ENCODE measurements around the gene PER2. TPM values are rescaled to one million over a fixed set of nuclear protein-coding genes. Genes with fewer than 3 reads are reported as not detected.
"Not testable (repeated sequence)": the region's sequence is repeated elsewhere in the genome, so short reads cannot be mapped to it uniquely, and the experiment has no call there.

The PER2 gene
- polyA plus RNA-seq, 2 of the 4 experiments (the other 2 are of a cell fraction): 3.4 to 8.5 TPM

GRCh38 chr2:238335591-238335990 is 47.2 kb upstream of the PER2 start:
- H3K27ac ChIP-seq; H3K9me3 ChIP-seq; DNase-seq (ENCODE audit: low read depth in 1 of 2, low spot score in 1 of 2); POLR2A ChIA-PET; H3K4me1 ChIP-seq; ATAC-seq; FAIRE-seq; H3K4me2 ChIP-seq; H3K4me3 ChIP-seq: not testable (repeated sequence)
- CTCF ChIA-PET: interaction anchor here (1.1 to 1.7 kb wide), 3 partner anchors 9 to 79 kb away, joined by 3 to 9 read pairs (median 3); no protein-coding TSS in a partner anchor
- TF ChIP-seq ZC3H11A (IDR thresholded peaks at IDR 0.05): peak; percentile 57
- 92% methylated on average over 8 of the region's 8 CpGs for WGBS (ENCODE audit: missing lambda C conversion rate)

GRCh38 chr2:238334885-238335284 is 46.5 kb upstream of the PER2 start:
- 93% methylated on average over 6 of the region's 6 CpGs for WGBS (ENCODE audit: missing lambda C conversion rate)
- no peak for FAIRE-seq
- H3K4me3 ChIP-seq: no peak overlapping the region
- no peak for ATAC-seq
- H3K4me1 ChIP-seq: peaks cover 6% of the 10 kb centered on the region; the same call in 2 of the 3 replicates
- no peak overlapping the region for H3K27ac ChIP-seq
- no peak for DNase-seq (ENCODE audit: low read depth in 1 of 2, low spot score in 1 of 2)
- no peak overlapping the region for H3K4me2 ChIP-seq
- H3K9me3 ChIP-seq: no peaks in the 10 kb centered on the region
- ChIA-PET CTCF (no interaction called here), POLR2A (no interaction called here)
- TF ChIP-seq FOSL2 (IDR thresholded peaks at IDR 0.05): no peak
- no peak for TF ChIP-seq FOSL2 (CRISPR knock-in tag; IDR thresholded peaks at IDR 0.05)
- TF ChIP-seq POLR2AphosphoS2 (conservative IDR thresholded peaks at IDR 0.05; ENCODE audit: low read length): no peak
- no peak for TF ChIP-seq TFCP2L1 (CRISPR knock-in tag; IDR thresholded peaks at IDR 0.05)
- TF ChIP-seq NPAS2 (CRISPR knock-in tag; IDR thresholded peaks at IDR 0.05; ENCODE audit: borderline replicate concordance): no peak
- TF ChIP-seq EHF (CRISPR knock-in tag; IDR thresholded peaks at IDR 0.05): no peak
- TF ChIP-seq E2F6 (IDR thresholded peaks at IDR 0.05; ENCODE audit: borderline replicate concordance, low read depth): no peak
- TF ChIP-seq MYC (IDR thresholded peaks at IDR 0.05; ENCODE audit: borderline replicate concordance, low read length): no peak
- TF ChIP-seq REST (IDR thresholded peaks at IDR 0.05): no peak
- TF ChIP-seq ZC3H11A (IDR thresholded peaks at IDR 0.05): no peak
- no peak for TF ChIP-seq EHMT2 (IDR thresholded peaks at IDR 0.05; ENCODE audit: low read depth)
- TF ChIP-seq ZSCAN20 (CRISPR knock-in tag; IDR thresholded peaks at IDR 0.05): no peak
- TF ChIP-seq ZFP36 (IDR thresholded peaks at IDR 0.05; ENCODE audit: borderline replicate concordance, partially characterized antibody): no peak
- TF ChIP-seq BHLHE40 (IDR thresholded peaks at IDR 0.05; ENCODE audit: low read depth, low read length): no peak

GRCh38 chr2:238331916-238332315 is 43.5 kb upstream of the PER2 start:
- ChIA-PET POLR2A (no interaction called here), CTCF (interaction anchor here (0.6 to 1.4 kb wide), 2 partner anchors 9 to 665 kb away, joined by 5 to 7 read pairs; no protein-coding TSS in a partner anchor)
- ATAC-seq (no peak), FAIRE-seq (no peak), DNase-seq (ENCODE audit: low read depth in 1 of 2, low spot score in 1 of 2) (no peak)
- Histone ChIP-seq H3K9me3 (no peaks in the 10 kb centered on the region), H3K4me3 (no peak overlapping the region), H3K4me2 (no peak overlapping the region), H3K4me1 (no peaks in the 10 kb centered on the region), H3K27ac (no peak overlapping the region)
- WGBS (ENCODE audit: missing lambda C conversion rate): 89% methylated on average over 5 of the region's 5 CpGs
- TF ChIP-seq FOSB (CRISPR knock-in tag; IDR thresholded peaks at IDR 0.05): no peak
- no peak for TF ChIP-seq CHD4 (IDR thresholded peaks at IDR 0.05; ENCODE audit: borderline replicate concordance)
- TF ChIP-seq KDM1A (IDR thresholded peaks at IDR 0.05; ENCODE audit: low read depth): no peak
- TF ChIP-seq ATOH8 (CRISPR knock-in tag; IDR thresholded peaks at IDR 0.05; ENCODE audit: low read depth): no peak
- TF ChIP-seq HOXB13 (CRISPR knock-in tag; IDR thresholded peaks at IDR 0.05; ENCODE audit: low read depth): no peak
- no peak for TF ChIP-seq SMC3 (IDR thresholded peaks at IDR 0.05)
- no peak for TF ChIP-seq CBX8 (IDR thresholded peaks at IDR 0.05)
- no peak for TF ChIP-seq BHLHE40 (IDR thresholded peaks at IDR 0.05; ENCODE audit: low read depth, low read length)
- TF ChIP-seq CTCF (IDR thresholded peaks at IDR 0.05): no peak
- no peak for TF ChIP-seq RAD21 (conservative IDR thresholded peaks at IDR 0.05 in 1 of 2, IDR thresholded peaks at IDR 0.05 in 1 of 2)
- TF ChIP-seq ELK1 (IDR thresholded peaks at IDR 0.05; ENCODE audit: low read depth, low read length): no peak
- TF ChIP-seq POLR2AphosphoS2 (conservative IDR thresholded peaks at IDR 0.05; ENCODE audit: low read length): no peak

All from A549 (cell line).